Osteocyte (in vitro differentiated cells): ENCODE data around the gene USP31. TPM values are rescaled to one million over a fixed set of nuclear protein-coding genes. Genes with fewer than 3 reads are reported as not detected.
"Not testable (repeated sequence)": the region's sequence is repeated elsewhere in the genome, so short reads cannot be mapped to it uniquely, and the experiment has no call there.

Experiments used
- DNase-seq: peaks from one replicate; pipeline ENCODE4 v3.0.0; 2021; ENCODE audit warnings: mixed read lengths; ENCODE audit not compliant: unreplicated experiment; ENCODE audit errors: extremely low spot score
- H3K27ac Mint-ChIP-seq: one replicate; pipeline ENCODE4 v1.8.0; 2021; ENCODE audit warnings: mild to moderate bottlenecking, mixed read lengths; ENCODE audit not compliant: unreplicated experiment
- H3K27me3 Mint-ChIP-seq: one replicate; pipeline ENCODE4 v1.8.0; 2021; ENCODE audit warnings: mixed read lengths; ENCODE audit not compliant: unreplicated experiment
- H3K36me3 Mint-ChIP-seq: one replicate; pipeline ENCODE4 v1.8.0; 2021; ENCODE audit warnings: mixed read lengths; ENCODE audit not compliant: unreplicated experiment
- H3K4me1 Mint-ChIP-seq: one replicate; pipeline ENCODE4 v1.8.0; 2021; ENCODE audit warnings: mixed read lengths; ENCODE audit not compliant: unreplicated experiment
- H3K4me3 Mint-ChIP-seq: one replicate; pipeline ENCODE4 v1.8.0; 2021; ENCODE audit warnings: mild to moderate bottlenecking, moderate library complexity, mixed read lengths; ENCODE audit not compliant: unreplicated experiment
- H3K9me3 Mint-ChIP-seq: one replicate; pipeline ENCODE4 v1.8.0; 2021; ENCODE audit warnings: mixed read lengths; ENCODE audit not compliant: unreplicated experiment
- total RNA-seq: library from RNA; stranded (reverse); gene quantifications from 2 replicates; pipeline ENCODE4 v1.2.1, GENCODE V29; 2021
- TF ChIP-seq, protein P1 (sequence below): fragments of 200-600 bp; sonication (generic); IDR thresholded peaks from 2 replicates; pipeline ENCODE4 v1.5.0; 2021; ENCODE audit warnings: antibody characterized with exemption, mild to moderate bottlenecking, moderate library complexity

The USP31 gene
- total RNA-seq, 1 donor from 2014 or later = 7.9 TPM

DNA sequence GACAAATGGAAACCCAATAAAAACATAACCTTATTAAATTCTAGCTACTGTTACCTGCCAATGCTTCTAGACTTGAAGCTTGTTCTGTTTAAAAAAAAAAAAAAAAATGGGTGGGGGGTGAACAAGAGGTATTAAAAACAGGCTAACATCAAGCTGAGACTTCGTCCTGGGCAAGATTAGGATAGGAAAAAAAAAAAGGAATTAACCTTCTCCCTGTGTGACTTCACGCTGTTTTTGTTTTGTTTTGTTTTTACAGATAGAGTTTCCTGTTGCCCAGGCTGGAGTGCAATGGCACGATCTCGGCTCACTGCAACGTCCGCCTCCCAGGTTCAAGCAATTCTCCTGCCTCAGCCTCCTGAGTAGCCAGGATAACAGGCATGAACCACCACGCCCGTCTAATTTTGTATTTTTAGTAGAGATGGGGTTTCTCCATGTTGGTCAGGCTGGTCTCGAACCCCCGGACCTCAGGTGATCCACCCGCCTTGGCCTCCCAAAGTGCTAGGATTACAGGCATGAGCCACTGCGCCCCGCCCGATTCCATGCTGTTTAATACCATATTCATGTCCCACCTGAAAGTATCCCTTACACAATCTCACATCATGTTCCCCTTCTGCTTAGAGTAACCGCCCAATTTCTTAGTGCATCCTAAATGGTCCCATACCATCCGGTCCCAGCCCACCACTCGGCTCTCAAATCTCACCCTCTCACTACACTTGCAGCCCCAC is 2.2 kb downstream of the USP31 start:
- DNase-seq = no peak
- TF ChIP-seq, protein P1, sequence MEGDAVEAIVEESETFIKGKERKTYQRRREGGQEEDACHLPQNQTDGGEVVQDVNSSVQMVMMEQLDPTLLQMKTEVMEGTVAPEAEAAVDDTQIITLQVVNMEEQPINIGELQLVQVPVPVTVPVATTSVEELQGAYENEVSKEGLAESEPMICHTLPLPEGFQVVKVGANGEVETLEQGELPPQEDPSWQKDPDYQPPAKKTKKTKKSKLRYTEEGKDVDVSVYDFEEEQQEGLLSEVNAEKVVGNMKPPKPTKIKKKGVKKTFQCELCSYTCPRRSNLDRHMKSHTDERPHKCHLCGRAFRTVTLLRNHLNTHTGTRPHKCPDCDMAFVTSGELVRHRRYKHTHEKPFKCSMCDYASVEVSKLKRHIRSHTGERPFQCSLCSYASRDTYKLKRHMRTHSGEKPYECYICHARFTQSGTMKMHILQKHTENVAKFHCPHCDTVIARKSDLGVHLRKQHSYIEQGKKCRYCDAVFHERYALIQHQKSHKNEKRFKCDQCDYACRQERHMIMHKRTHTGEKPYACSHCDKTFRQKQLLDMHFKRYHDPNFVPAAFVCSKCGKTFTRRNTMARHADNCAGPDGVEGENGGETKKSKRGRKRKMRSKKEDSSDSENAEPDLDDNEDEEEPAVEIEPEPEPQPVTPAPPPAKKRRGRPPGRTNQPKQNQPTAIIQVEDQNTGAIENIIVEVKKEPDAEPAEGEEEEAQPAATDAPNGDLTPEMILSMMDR = no peak
- no peaks in the 10 kb centered on the region for H3K36me3 Mint-ChIP-seq
- peaks cover 30% of the 10 kb centered on the region for H3K4me1 Mint-ChIP-seq
- H3K27me3 Mint-ChIP-seq = peaks cover 4% of the 10 kb centered on the region
- H3K9me3 Mint-ChIP-seq = no peaks in the 10 kb centered on the region
- no peak overlapping the region for H3K27ac Mint-ChIP-seq
- no peak overlapping the region for H3K4me3 Mint-ChIP-seq

DNA sequence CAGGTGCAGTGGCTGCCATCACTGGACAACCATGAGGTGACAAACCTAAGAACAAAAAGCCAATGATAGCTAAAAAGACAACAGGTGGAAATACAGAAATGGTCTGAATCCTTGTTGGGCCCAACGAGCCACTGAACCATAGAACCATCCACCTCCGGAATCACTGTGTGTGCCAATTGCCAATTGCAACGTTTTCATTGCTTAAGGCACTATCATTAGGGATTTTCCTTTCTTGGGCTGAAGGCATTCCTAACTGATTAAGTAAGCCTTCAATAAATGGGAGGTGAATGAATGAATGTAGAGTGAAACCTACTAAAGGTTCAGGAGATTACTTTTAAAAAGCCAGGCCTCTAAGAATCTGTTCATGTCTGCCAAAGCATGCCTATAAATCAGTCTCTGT is 3.6 kb downstream of the USP31 start:
- Mint-ChIP-seq H3K4me1 (peaks cover 30% of the 10 kb centered on the region), H3K9me3 (no peaks in the 10 kb centered on the region), H3K36me3 (no peaks in the 10 kb centered on the region), H3K27ac (no peak overlapping the region), H3K4me3 (no peak overlapping the region), H3K27me3 (no peaks in the 10 kb centered on the region)
- TF ChIP-seq, protein P1 = no peak
- DNase-seq = no peak

DNA sequence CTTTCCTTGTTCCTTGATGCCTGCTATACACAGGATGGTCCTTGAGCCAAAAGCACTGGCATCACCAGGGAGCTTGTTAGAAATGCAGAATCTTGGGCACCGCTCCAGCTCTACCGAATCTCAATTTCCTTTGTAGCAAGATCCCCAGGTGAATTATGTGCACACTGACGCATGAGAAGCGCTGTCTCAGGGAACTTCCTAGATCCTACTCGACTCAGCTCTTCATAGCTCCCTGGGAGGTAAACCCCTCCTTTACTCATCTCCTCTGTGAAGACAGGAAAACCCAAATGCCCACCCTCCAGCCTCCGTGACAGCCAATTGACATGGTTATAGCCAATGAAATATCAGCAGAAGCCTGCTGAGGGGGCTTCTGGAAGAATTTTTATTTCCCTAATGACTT is 4.1 kb downstream of the USP31 start:
- H3K27ac Mint-ChIP-seq = no peak overlapping the region
- no peak overlapping the region for H3K4me3 Mint-ChIP-seq
- H3K27me3 Mint-ChIP-seq = no peaks in the 10 kb centered on the region
- TF ChIP-seq, protein P1 = no peak
- DNase-seq = no peak
- peaks cover 30% of the 10 kb centered on the region for H3K4me1 Mint-ChIP-seq
- H3K9me3 Mint-ChIP-seq = no peaks in the 10 kb centered on the region
- H3K36me3 Mint-ChIP-seq = no peaks in the 10 kb centered on the region

DNA sequence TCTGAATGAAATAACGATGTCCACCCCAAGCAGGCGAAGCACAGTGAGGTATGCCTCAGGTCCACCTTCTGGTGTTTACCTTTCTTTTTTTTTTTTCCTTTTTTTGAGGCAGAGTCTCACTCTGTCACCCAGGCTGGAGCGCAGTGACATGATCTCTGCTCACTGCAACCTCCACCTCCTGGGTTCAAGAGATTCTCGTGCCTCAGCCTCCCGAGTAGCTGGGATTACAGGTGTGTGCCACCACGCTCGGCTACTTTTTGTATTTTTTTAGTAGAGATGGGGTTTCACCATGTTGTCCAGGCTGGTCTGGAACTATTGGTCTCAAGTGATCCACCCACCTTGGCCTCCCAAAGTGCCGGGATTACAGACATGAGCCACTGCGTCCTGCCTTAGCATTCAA is 4.9 kb downstream of the USP31 start:
- not testable (repeated sequence) for H3K27ac Mint-ChIP-seq, DNase-seq

DNA sequence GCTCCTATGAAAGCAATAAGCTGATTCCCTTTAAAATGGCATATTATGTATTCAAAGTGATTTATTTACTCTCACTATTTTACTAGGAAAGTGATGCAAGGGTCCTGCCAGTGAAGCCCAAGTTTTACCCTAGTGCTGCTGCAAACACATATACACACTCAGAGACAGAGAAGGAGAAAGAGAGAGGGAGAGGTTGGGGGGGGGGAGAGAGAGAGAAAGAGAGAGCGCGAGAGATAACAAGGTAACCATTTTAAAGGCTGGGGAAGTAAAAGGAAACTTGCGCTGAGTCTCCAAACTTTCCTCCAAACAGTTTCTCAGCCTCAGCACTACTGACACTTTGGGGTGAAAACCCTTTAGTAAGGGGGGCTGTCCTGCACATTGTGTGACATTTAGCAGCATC is 5.9 kb downstream of the USP31 start:
- Mint-ChIP-seq H3K4me1 (peaks cover 30% of the 10 kb centered on the region), H3K27ac (no peak overlapping the region), H3K4me3 (no peak overlapping the region), H3K36me3 (no peaks in the 10 kb centered on the region), H3K9me3 (no peaks in the 10 kb centered on the region), H3K27me3 (no peaks in the 10 kb centered on the region)
- TF ChIP-seq, protein P1 = no peak
- no peak for DNase-seq

More for the DNA sequence above, 4.9 kb downstream of the USP31 start:
- not testable (repeated sequence) for H3K27me3 Mint-ChIP-seq, H3K4me3 Mint-ChIP-seq, H3K9me3 Mint-ChIP-seq, H3K36me3 Mint-ChIP-seq
- H3K4me1 Mint-ChIP-seq = peaks cover 30% of the 10 kb centered on the region
